Right forelimb (tissue), 1 donor: Measurements from ENCODE around the gene MBD1.
"Not testable (repeated sequence)": the region's sequence is repeated elsewhere in the genome, so short reads cannot be mapped to it uniquely, and the experiment has no call there.

Source experiments
- DNase-seq: peaks from one replicate; pipeline ENCODE4 v3.0.0-alpha.2; 2018

The MBD1 gene

DNA sequence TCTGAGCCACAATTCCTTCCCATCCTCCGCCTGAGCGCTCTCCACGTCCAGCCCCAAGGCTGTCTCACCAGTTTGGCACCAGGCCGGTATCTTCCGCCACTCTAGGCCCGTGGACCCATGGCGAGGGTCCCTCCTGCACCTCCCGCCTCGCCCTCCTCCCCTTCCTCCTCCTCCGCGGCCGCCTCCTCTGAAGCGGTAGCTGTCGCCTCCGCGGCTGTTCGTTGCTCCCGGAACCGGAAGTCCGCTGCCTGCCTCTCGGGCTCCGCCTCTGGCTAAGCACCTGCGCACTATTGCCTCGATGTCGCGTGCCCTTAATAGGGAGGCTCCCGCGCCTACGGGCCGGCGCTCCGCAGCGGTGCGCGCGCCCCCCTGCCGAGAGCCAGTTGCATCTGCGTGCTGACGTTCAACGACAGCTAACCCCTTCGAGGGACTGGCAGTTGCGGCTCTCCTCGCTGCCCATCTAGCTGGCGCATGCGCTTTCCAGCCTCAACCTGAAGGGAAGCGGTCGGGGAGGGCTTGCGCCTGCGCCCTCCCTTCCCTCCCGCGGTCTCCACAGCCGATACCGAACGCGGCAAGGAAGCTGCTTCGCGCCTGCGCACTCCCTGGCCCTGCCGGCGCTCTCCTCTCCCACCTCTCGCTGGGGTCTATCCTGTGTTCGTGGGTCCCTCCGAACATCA lies at the start of gene MBD1:
MBD1 (minus strand) TSS at position 229 of the 677 bp plus-strand sequence. CDS start 1,531 bp downstream, outside the sequence.
- DNase-seq, result peak; percentile 97

GRCh38 chr18:50330176-50330575 lies 48.9 kb upstream of the MBD1 start:
- no peak for DNase-seq

- DNase-seq, result no peak
Measured at GRCh38 chr18:50327983-50328382, 46.7 kb upstream of the MBD1 start.

DNA sequence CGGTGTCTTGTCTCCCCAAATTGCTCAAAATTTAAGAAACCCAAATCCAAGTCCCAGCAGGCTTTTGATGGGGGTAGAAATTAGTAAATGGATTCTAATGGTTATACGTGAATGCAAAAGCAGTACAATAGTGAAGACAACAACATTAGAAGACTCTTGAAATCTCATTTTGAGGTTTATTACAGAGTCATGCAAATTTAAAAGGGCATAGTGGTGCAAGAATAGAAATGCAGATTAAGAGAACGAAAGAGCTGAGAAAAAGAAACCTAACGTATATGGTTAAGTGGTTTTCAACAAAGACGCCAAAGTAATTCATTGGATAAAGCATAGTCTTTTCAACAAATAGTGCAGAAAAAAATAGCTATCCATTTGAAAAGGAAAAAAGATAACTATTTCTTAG lies 39.4 kb upstream of the MBD1 start:
- DNase-seq, result no peak

- no peak for DNase-seq
Measured at GRCh38 chr18:50315100-50315871, 34.0 kb upstream of the MBD1 start.

GRCh38 chr18:50313873-50314460 lies 32.6 kb upstream of the MBD1 start:
- DNase-seq, result no peak

DNA sequence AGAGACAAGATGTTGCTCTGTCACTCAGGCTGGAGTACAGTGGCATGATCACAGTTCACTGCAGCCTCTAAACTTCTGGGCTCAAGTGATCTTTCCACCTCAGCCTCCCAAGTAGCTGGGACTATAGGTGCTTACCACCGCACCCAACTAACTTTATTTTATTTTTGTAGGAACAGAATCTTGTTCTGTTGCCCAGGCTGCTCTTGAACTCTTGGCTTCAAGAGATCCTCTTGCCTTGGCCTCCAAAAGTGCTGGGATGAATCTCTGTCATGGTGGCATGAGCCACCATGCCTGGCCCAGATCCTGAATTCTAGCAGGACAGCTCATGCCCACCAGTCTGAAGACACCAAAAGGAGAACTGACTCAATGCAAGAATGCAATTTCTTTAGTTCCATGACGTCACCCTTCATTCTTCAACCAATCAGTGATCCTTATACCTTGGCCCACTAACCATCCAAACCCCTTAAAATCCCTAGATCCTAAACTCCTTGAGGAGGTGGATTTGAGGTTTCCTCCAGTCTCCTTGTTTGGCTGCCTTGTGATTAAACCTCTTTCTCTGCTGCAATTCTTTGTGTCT lies 31.8 kb upstream of the MBD1 start:
- DNase-seq, result no peak

DNA sequence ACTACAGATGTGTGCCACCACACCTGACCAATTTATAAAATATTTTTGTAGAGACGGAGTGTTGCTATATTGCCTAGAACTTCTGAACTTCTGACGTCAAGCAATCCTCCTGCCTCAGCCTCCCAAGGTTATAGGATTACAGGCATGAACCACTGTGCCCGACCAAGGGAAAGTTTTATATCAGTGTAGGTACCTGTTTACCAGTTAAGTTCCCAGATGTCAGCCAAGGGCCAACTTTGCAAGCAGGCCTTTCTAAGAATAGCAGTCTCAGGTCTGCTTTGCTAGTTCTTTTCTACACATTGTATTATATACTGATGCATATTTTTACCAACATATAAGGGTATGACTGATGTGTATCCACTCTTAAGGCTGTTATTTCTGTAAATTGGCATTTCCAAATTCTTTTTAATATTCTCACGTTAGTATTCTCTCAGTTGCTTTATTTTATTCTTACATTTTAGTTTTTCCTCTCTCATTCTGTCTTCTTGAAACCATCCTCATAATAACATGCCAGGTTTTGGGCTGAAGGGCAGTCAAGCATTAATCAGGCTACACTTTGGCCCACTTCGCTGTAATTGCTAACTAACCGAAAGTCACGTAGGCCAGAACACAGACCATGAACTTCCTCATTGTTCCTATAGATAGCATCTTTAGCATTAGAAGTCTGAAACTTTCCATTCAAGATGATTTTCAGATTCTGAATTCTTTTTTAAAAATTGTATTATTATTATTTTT lies 31.1 kb upstream of the MBD1 start:
- no peak for DNase-seq

DNA sequence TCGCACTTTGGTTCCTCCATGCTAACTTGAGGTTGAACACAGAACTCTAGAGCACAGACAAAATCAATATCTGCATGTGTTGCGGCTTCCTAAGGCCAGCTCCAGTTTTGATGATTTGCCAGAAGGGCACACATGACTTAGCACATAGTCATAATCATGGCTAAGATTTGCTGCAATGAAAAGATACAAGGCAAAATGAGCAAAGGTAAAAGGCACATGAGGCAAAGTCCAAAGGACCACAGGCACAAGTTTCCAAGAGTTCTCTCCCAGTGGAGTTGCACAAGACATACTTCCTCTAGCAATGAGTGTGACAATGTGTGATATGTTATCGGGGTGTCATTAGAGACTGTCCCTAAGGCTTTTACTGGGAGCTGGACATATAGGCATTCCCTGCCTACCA lies 30.3 kb upstream of the MBD1 start:
- no peak for DNase-seq

DNA sequence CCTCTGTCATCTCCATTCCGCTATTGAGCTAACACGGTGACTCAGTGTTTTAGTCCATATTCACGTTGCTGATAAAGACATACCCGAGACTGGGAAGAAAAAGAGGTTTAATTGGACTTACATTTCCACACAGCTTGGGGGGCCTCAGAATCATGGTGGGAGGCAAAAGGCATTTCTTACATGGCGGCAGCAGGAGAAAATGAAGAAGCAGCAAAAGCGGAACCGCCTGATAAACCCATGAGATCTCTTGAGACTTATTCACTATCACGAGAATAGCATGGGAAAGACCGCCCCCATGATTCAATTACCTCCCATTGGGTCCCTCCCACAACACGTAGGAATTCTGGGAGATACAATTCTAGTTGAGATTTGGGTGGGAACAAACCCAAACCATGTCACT lies 28.8 kb upstream of the MBD1 start:
- no peak for DNase-seq

GRCh38 chr18:50308851-50309250 lies 27.5 kb upstream of the MBD1 start:
- not testable (repeated sequence) for DNase-seq

DNA sequence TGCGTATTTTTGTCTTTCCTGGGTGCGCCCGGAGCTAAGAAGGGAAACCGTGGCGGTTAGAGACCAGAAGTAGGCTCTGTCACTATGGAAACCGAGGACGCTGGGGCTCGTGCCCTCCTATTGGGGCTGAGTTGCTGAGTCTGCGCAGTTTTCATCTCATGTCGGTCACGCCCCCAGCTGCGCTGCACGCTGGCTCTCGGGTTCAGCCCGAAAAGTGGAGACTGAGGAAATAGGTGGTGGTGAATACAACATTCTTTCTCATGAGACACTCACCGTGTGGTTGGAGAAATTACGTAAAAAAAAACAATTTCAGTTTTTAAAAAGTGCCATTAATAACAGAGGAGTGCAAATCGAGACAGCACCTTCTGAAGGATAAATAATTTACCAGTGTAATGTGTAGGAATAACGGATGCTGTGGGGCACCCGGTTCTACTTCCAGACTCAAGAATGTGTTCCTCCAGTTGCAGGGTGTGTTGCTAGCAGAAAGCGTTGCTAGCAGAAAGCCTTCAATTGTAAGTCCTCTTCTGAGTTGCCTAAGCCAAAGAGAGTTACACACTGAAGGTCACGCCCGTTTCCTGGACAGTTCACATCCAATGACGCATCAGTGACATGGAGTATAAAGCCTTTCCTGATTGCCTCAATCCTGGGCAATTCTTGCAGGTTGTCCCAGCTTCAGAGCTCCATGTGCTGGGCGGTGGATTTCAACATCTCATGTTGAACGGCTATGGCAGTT lies 26.6 kb upstream of the MBD1 start:
- DNase-seq, result peak; percentile 83

- DNase-seq, result no peak
Measured at GRCh38 chr18:50307400-50307737, 26.0 kb upstream of the MBD1 start.

- no peak for DNase-seq
Measured at GRCh38 chr18:50306944-50307343, 25.6 kb upstream of the MBD1 start.

- DNase-seq, result no peak
Measured at GRCh38 chr18:50301074-50301473, 19.8 kb upstream of the MBD1 start.

DNA sequence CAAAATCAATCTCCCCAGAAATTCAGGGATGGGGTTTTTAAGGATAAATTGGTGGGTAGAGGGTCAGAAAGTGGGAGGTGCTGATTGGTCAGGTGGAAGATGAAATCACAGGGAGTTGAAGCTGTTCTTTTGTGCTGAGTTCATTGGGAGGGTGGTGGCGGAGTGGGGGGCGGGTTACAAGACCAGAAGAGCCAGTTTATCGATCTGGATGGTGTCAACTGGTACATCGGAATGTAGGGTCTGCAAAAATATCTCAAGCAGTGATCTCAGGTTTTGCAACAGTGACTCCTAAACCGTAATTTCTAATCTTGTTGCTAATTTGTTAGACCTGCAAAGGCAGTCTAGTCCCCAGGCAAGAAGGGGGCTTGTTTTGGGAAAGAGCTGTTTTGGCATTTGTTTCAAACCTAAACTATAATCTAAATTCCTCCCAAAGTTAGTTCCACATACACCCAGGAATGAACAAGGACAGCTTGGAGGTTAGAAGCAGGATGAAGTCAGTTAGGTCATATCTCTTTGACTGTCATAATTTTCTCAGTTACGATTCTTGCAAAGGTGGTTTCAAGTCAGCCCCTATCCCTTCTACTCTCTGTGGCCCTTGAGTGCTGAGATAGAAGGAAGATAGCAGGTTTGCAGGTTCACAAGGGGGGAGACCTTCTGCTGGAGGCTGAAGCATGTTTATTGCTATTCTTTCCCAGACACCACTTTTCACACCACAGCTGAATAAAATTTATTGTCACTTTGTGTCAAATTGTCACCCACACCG lies 18.5 kb upstream of the MBD1 start:
- DNase-seq, result no peak

DNA sequence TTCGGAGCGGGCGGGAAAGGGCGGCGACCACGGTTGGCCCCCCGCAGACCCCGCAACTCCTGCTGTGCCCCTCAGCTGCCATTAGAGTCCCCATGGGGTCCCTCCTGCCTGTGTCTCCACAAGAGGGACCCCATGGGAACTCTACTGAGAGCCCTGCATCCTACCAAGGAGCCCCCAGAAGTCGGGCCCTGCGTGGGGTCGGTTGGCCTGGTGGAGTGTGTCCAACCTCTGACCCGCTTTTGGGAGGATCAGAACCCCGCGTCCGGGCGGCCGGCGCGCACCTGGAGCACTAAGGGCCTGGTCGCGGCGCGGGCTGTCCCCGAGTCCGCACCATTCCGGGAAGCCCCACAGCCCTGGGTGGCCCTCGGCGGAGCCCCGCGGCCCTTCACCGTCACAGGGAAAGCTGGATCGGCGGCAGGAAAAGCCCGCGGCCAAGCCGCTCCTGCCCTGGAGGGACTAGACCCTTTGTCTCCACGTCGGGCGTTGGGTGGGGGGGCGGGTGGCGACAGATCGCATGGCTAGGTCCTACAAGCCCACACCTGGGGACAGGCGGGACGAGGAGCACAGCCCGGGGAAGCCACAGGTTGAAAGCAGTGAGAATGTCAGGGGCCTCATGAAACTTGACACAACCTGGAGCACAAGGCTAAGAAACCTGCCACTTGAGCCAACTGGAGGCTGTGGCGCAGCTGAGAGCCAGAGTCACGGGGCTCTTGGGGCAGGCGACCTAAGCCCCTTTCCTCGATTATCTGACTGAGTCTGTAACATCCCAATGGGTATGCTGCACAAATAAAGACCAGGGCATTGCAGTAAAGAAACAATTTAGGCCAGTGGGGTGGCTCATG lies 17.3 kb upstream of the MBD1 start:
- no peak for DNase-seq

DNA sequence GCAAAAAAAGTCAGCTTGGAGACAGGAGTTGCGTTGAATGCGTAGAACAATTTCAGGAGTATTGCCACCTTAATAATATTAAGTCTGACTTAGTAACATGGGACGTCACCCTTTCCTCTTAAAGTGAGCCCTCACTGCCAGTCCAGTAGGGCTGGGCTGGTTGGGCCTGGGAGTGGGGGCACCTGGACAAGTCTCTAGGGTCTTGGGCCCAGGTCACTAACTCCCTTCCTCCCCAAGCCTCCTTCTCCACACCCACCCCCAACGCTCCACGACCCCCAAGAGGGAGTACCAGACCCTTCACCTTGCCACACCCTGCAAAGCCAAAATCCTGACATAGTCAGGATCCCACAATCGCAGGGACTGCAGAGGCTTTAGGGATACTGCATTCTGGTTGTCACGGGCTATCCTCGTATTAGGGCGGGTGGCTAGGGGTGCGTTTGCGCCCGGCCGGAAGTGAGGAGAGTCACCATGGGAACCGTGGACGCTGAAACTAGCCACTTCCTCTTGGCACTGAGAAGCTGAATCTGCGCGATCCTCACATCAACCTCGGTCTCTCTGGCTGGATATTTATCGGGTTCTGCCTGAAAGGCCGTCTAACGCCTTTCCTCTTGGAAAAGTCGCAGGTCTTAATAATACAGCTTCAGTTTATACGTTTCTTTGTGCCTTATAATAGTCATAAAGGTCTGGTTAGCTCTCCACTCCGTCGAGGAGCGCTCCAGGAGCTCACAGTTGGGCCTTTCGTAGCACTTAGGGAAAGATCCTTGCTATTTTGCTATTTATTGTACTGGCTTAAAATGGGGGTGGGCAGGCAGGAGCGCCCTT lies 16.5 kb upstream of the MBD1 start:
- peak; percentile 83 for DNase-seq

DNA sequence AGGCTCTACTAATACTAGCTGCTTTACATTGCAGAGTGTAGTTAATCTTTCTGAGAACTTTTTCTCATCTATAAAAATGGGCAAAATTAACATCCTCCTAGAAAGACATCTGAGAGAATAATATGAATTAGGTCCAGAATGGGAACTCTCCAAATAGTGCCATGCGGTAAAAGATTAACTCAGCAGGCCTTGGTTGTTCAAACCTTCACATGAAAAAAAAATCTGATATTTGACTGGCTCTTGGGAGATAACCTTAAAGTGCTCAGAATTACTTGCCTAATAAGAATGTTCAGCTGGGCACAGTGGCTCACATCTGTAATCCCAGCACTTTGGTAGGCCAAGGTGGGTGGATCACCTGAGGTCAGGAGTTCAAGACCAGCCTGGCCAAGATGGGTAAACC lies 11.7 kb upstream of the MBD1 start:
- no peak for DNase-seq

DNA sequence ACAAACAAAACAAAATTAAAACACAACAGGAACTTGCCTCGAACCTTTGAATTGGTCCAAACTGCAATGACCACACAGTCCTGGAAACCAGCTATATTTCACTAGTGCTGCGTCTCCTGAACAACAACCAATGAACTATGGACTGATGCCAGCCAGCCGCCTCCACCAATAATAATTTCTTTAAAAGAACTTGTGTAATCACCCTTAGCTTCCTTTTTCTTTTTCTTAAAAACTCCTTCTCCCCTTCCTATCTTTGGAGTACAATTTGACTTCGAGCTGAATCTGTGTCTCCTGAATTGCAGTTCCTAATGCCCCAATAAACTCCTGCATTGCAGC lies 7.8 kb upstream of the MBD1 start:
- no peak for DNase-seq
